Left colon (tissue), 2 donors: ENCODE results near the gene FAXC. TPM values are rescaled to one million over a fixed set of nuclear protein-coding genes. Genes with fewer than 3 reads are reported as not detected.

Experiments
- ATAC-seq: fragments of 200-7000 bp; cut with Tn5 transposase; one replicate; pipeline ENCODE4 v1.9.1; 2020; ENCODE audit warnings: mild to moderate bottlenecking, moderate library complexity
- DNase-seq, 2 donors: peaks; one replicate each; pipeline ENCODE4 v3.0.0-alpha.2; 2020
- intact Hi-C, 2 donors: fragments of 100-400 bp; cut with DNase I in 1 of 2; cut with micrococcal nuclease in 1 of 2; formaldehyde crosslinking; loops; one replicate each; pipeline versions ENCODE4 v1.11.2 to v1.14.0; 2022; cut with DNase I, micrococcal nuclease
- long read RNA-seq: library from polyadenylated mRNA; unstranded; transcript quantifications from one replicate; pipeline ENCODE4 v2.0.0, GENCODE V29; 2021
- total RNA-seq, 2 donors: library from RNA; stranded (reverse); fragmentation: NEBNext Ultra II Directional; extraction: Animal tissue kit (Norgen Biotek cat#: 25700); gene quantifications; one replicate each; pipeline ENCODE4 v1.2.1, GENCODE V29; 2021
- donor health status: DM: no; HTN: no; CAD: no.
- donor health status: DM: yes; HTN: yes; CAD: no.

Gene FAXC
- 1 to 10 TPM in 1 of 2 donors, under 1 TPM in 1; 0.73 to 3.0 TPM for total RNA-seq
- long read RNA-seq, full-length matches to known transcripts, result 1 of 2 reads
- long read RNA-seq, partial matches to known transcripts, result 0 of 2 reads
- long read RNA-seq, other reads (novel, unspliced or antisense), result 1 of 2 reads

DNA sequence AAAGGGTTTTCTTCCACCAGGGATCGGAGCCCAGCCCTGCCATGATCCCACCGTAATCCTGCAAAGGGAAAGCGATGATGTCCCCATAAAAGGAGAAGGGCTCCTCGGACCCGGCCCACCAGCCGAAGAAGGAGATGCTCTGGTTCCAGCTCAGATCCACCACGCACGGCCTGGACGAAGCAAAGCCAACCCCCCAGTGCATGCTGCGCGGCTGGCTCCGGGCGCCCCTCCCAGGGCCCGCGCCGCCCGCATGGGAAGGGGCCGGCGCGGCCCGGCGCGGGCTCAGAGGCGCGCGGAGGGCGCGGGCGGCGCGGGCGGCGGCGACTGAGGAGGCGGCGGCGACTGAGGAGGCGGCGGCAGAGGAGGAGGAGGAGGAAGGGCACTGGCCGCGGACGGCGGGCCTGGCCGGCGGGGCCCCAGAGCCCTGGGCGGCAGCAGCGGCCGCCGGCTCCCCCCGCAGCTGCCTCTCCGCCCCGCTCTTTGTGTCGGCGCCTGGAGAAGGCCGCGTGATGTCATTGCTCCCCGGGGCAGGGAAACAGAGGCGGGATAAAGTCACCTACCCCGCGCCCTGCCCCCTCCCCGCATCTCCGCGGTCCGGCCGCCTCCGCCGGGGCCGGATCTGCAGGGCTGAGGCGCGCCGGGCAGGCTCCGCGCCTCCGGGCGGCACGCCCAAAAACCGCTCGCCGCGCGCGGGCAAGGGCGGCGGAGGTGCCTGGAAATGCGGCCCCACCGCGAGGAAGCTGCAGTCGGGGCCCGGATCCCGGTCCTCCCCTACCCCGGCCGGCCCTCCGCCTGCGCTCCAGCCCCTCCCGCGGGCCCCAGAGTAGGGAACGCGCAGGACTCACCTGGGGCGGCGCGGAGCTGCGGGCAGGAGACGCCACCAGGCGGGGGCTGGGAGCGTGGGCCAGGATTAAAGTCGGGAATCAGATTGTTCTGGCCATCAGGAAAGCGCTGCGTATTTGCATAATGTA lies at the start of gene FAXC:
FAXC (minus strand) TSS at position 504 of the 971 bp plus-strand sequence; CDS start at position 202, 302 bp downstream.
- ATAC-seq (peak; percentile 89), DNase-seq (peak in 1 of 2 donors; percentile 63)
- intact Hi-C loops, result no loop called here

DNA sequence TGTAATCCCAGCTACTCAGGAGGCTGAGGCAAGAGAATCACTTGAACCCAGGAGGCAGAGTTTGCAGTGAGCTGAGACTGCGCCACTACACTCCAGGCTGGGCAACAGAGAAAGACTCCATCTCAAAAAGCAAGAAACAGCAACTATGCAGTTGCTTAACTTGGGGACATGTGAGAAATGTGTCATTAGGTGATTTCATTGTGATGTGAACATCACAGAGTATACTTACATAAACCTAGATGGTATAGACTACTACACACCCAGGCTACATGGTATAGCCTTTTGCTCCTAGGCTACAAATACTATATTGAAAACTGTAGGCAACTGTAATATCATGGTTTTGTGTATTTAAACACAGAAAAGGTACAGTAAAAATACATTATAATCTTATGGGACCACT lies 47.8 kb upstream of the FAXC start:
- intact Hi-C loops, result no loop called here
- DNase-seq (no peak), ATAC-seq (no peak)

DNA sequence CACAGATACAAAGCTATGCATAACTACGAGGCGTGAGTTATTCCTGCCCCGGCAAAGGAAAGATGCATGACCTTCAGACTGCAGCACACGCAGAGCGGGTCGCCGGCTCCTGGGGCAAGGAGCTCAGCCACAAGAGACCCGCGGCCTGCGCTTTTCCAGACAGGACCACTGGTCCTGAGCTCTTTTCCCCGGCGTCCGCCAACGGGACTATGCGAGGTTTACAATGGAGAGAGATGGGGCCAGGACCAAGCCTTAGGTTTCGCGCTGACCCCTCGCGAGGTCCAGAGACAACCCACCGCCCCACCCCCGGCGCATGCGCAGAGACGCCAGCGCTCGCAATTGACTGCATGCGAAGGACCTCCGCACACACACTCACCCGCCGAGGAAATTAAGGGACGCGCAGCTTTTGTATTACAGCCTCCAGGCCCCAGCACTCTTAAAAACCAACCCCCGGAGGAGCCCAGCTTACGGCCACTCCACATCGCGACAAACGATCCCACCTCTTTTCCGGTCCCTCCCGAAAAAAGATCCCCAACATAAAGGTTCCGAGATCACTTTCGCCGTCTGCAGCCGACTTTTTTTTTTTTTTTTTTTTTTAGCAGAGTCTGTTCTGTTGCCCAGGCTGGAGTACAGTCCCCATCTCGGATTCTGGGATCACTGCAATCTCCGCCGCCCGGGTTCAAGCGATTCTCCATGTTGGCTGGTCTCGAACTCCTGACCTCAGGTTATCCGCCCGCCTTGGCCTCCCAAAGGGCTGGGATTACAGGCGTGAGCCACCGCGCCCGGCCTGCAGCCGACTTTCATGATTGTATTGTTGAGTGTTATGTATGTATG lies 44.4 kb upstream of the FAXC start, which contains the start of gene COQ3:
COQ3 (minus strand) TSS at position 498 of the 834 bp plus-strand sequence; CDS start at position 482, 16 bp downstream.
- ATAC-seq (peak; percentile 82), DNase-seq (peak; percentile 49 to 76)
- intact Hi-C loops, result no loop called here

DNA sequence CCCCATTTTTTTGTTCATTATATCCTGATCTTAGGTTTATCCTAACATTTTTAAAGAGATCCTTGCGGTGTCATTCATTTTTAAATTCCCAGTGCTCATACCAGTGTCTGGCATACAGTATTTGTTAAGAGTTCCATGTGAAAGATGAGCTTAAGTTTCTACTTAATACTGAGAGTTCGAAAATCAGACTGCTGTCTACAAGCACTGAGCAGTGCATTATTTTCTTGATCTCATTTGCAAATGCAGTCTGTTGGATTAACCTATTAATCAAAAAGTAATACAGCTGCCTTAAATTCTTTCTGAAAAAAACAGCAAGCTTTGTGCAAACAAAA lies 43.9 kb upstream of the FAXC start:
- DNase-seq, result no peak

DNA sequence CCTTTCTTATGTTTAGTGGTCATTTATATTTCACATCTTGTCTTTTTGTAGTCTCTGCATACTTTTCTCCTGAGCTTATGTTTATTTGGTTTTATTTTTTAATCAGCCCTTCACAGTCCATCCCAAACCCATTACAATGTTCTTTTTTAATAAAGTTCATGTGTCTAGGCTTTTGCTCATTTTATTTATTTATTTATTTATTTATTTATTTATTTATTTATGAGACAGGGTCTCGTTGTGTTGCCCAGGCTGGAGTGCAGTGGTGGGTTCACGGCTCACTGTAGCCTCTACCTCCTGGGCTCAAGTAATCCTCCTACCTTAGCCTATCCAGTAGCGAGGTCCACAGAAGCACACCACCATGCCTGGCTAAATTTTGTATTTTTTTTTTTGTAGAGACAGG lies 41.4 kb upstream of the FAXC start:
- intact Hi-C loops, result no loop called here
- ATAC-seq, result no peak

More for the DNA sequence above, 43.9 kb upstream of the FAXC start:
- ATAC-seq, result peak; percentile 3
- intact Hi-C loops, result no loop called here

DNA sequence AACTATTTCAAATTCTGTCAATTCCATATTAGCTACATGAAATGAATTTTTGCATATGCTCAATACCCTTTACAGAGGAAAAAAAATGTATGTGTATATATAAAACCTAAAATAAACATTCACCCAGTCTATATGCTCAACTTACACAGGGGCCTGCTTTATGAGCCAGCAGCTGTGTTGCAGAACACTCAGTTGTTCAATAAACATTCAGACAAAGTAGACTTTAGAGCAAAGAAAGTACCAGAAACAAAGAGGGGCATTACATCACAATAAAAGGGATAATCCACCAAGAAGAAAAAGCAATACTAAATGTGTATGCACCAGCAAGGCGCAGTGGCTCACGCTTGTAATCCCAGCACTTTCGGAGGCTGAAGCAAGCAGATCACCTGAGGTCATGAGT lies 35.0 kb upstream of the FAXC start:
- no peak for ATAC-seq
- no peak for DNase-seq
- intact Hi-C loops, result no loop called here

More for the DNA sequence above, 41.4 kb upstream of the FAXC start:
- DNase-seq, result no peak

DNA sequence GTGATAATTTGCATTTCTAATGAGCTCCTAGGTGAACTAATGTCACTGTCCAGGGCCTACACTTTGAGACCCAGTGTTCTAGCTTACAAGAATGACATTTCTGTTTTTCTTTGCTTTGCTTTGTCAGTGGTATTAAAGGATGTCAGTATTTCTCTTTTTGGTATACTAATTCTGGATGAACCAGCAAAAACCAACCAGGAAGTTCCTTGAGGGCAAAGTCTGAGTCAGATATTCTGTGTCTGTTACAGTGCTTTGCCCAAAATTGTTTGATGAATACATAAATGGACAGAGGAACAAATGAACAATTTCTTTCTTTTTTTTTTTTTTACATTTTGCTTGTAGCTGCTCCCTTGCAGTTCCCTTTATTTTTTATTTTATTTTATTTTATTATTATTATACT lies 29.2 kb upstream of the FAXC start:
- intact Hi-C loops, result no loop called here
- DNase-seq (no peak), ATAC-seq (no peak)

DNA sequence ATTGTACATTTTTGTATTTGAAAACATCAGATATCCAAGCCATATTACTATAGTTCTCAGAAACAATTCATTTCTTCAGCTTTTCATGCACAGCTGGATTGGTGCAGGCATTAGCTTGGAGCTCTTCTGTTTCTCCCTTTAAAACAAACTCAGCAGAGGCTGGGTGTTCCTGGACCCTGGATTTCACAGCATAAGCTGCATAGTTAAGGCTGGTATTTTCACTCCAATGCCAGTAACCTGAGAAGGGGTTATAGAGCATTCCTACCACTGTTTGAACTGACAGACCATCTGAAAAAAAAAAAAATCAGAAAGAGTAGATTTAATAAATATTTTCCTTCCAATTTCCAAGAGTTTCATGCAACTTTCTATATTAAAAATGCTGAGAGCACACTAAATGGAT lies 20.1 kb upstream of the FAXC start:
- intact Hi-C loops, result no loop called here
- DNase-seq (no peak), ATAC-seq (no peak)

DNA sequence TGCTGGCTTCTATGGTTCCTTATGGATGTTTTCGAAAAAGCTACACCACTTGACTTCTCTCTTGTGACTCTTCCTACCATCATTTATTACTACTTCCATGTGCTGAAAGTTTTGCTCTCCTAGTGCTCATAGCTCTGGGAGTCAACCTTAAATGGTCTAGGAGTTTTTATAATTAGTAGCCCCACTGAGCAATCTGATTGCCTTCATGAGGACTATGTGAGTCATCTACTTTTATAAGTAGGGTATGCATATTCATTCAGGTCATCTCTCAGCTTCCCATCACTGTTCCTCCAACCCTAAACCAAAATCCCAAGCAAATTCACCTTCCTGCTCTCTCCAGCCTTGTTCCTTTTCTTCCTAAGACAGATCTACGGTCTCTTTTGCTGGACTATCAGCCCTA lies 17.4 kb upstream of the FAXC start:
- intact Hi-C loops, result no loop called here
- no peak for ATAC-seq
- no peak for DNase-seq

DNA sequence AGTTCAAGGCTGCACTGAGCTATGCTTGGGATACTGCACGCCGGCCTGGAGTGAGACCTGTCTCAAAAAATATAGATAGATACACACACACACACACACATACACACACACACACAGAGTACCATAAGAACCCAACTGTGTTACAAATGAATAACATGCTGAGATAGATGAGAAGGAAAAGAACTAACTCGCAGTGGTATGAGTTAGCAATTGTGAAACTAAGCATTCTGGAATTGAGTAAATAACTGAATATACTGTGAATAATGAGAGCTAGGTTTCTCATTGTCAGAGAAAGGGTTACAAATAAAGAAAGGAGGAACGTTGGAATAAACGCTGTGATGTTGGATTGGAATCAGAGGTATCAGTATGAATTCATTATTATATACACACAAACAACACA lies 14.6 kb upstream of the FAXC start:
- intact Hi-C loops, result no loop called here
- ATAC-seq (no peak), DNase-seq (no peak)

DNA sequence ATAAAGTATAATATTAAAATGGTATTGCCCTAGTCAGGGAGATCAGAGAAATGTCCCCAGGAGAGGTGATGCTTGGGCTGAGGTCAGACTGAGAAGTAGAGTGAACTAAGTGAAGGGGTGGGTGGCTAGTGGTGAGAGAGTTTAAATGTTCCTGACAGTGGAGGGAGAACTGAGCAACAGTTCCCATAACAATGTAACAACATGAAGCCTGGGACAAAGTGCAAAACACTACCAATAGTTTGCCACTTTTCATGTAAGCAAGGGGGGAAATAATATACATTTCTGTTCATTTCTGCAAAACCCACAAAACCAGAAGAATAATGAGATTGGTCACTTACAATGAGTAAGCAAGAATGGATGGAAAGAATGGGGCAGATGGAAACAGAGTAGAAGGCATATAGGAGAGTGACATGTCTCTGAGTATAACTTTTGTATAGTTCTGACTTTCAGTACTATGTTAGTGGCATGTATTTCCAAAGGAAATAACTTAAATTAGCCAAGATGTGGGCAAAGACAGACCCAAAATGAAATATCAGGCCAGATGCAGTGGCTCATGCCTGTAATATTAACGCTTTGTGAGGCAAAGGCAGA lies 13.3 kb upstream of the FAXC start:
- DNase-seq, result no peak
- intact Hi-C loops, result no loop called here
- no peak for ATAC-seq

DNA sequence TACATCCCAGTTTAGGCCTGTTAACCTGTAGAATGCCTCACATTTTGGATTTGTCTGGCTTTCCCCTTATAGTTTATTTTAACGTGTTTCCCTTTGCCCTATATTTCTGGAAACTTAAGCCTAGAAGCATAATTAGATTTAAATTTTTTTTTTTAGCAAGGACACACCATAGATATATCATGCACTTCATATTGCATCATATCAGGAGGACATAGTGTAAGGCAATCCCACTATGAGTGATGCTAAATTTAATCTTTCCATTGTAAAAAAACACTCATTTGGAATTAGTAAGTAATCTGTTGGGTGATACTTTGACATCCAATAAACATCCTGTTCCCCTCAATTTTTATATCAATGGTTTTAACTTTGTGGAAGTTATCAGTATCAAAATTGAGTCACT lies 10.3 kb upstream of the FAXC start:
- no peak for ATAC-seq
- intact Hi-C loops, result no loop called here
- no peak for DNase-seq

DNA sequence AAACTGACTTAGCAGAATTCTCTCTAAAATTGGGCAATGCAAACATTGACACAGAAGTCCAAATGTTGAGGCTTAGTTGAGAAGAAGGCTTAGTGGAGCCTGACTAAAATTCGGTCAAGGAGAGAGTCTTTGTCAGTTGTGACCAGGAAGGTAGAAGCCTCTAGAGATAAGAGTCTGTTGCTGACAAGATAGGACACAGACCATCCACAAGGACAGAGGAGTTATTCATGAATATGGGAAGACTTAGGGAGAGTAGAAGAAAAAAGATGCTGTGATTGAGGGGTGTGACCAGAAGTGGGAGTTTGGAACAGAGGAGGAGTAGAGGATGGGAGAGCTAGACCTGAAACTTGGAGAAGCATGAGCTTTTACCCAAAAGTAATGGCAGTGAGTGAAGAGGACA lies 7.2 kb upstream of the FAXC start:
- intact Hi-C loops, result no loop called here
- ATAC-seq (no peak), DNase-seq (no peak)

DNA sequence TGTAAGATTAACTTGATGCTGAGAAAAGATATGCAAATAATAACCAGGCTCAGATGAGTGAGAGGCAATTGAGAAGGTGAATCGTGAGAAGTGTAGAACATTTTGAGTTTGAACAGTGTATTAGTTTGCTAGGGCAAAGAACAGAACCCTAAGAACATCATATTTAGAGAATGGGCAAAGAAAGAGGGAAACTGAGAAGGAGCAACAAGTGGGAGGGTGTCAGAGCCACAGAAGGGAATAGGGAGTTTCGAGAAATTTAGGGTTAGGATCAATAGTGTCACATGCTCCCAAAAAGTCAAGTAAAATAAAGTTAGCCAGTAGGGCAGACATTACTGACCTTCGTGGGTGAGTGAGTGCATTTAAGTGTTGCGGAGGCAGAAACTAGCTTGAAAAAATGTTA lies 5.5 kb upstream of the FAXC start:
- no peak for DNase-seq
- no peak for ATAC-seq
- intact Hi-C loops, result no loop called here

DNA sequence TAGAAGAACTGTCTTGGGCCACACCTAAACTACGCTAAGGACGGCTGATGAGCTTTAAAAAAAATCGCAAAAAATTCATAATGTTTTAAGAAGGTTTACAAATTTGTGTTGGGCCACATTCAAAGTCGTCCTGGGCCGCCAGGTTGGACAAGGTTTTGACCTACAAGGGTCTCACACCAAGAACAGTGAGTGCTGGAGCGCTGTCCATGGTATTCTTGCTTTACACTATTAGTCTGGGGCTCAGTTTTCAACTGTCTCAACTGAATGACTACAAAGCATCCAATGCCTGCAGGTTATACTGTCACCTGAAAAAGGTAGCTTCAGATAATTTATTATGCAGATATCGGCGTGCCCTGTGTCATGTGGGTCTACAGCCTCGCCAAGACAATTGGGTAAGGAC lies 3.7 kb upstream of the FAXC start:
- intact Hi-C loops, result no loop called here
- DNase-seq (no peak), ATAC-seq (no peak)

DNA sequence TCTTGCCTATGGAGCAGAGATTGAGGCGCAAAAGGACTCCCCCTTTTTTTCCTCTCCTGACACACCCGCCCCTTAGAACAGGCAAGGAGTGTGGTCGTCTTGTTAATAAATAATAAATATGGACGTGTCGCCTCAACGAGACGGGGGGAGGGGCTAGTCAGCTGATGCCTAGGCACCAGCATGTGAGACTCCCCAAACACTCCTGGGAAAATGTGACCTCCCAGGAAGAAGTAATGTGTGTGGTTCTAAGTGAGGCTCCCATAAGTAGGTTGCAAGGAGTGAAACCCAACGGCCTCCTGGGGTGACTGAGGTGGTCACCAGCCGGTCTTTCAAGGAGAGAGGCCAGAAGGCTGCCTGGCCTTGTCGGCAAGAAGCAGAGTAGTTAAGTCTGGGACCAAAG lies 1.1 kb upstream of the FAXC start:
- no peak for ATAC-seq
- intact Hi-C loops, result no loop called here
- DNase-seq, result no peak

DNA sequence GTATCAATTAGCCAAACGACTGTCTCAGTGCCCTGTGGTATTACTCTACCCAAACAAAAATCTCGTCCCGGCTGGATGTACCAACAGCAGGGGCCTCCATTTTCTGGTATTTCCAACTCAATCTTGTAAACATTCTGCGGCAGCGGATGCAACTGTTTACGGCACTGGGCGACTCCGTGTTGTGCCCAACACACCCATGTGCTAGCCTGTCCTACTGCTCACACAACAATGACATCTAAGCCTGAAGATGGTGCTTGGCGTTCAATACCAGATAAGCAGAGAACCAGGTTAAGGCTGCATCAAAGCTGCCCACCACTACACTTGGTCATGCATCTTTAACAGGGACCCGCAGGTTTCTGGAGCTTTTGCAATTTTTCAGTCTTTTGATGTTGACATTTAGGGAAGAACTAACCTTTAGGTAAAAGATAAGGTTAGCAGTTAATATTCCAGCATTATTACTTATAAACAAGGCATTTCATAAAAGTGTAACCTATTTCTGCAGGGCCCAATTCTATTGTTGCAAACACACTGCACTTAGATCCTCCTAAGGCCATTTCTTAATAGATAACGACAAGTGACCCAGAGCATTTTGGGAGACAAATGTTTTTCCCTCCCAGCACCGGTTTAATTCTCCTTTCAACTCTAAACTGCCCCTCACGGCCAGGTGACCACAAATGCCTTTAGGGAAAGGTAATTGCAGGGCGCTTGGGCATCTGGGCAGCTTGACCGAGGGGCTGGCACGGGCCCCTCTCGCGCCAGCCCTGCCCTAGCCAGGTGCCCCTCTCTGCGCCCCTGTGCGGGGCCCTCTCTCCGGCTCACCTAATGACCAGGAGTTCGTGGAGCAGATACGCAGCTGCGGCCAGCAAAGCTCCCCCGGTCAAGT lies 945 bp downstream of the FAXC start:
- intact Hi-C loops, result no loop called here
- DNase-seq (no peak), ATAC-seq (no peak)

DNA sequence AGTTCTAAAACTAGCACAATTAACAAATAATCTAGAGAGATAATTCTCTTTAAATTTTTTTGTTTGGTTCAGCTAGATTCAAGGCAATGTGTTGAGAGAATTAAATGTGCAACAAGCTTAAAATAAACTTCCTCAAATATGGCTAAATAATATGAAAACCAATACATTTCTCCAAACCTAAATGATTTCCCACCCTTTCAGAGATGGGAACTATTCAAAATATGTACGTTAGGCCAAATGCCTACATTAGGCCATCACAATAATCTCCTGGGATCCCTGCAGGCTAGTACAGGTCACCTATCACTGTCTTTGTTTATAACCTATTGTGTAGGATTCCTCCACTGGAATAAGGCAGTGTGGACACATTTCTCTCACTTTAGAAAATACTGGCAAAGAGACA lies 1.7 kb downstream of the FAXC start:
- intact Hi-C loops, result no loop called here

More for the DNA sequence above, 1.7 kb downstream of the FAXC start:
- DNase-seq (no peak), ATAC-seq (no peak)
